GM23338 (cell line): ENCODE measurements around the gene TRAF5.

Experiments used
- CREB1 ChIP-seq: fragments of 250-450 bp; sonication (Bioruptor Pico); IDR thresholded peaks from 2 replicates; pipeline ENCODE4 v1.5.0; 2020; ENCODE audit warnings: low read depth, mild to moderate bottlenecking, moderate library complexity
- CTCF ChIP-seq, 2 experiments: fragments of 200-600 bp in 1 of 2; sonication (generic) in 1 of 2; conservative IDR thresholded peaks; 2 replicates each; pipeline versions ENCODE4 v1.5.1 to v1.6.1; 2016 to 2017; ENCODE audit warnings: antibody characterized with exemption in 2 of 2, low read depth in 2 of 2, mild to moderate bottlenecking in 2 of 2, moderate library complexity in 1 of 2
- EZH2 ChIP-seq: fragments of 200-600 bp; sonication (generic); IDR thresholded peaks from one replicate; pipeline ENCODE4 v1.8.0; 2017; ENCODE audit warnings: antibody characterized with exemption, mild to moderate bottlenecking, low read depth; ENCODE audit not compliant: unreplicated experiment
- EZH2phosphoT487 ChIP-seq: fragments of 200-600 bp; sonication (generic); IDR thresholded peaks from one replicate; pipeline ENCODE4 v1.8.1; 2018; ENCODE audit warnings: antibody characterized with exemption; ENCODE audit not compliant: unreplicated experiment
- JUNB ChIP-seq: IDR thresholded peaks from one replicate; pipeline ENCODE4 v1.6.1; 2016; ENCODE audit warnings: antibody characterized with exemption; ENCODE audit not compliant: unreplicated experiment
- POLR2AphosphoS5 ChIP-seq: IDR thresholded peaks from 2 replicates; pipeline ENCODE4 v1.6.1; 2016; ENCODE audit warnings: antibody characterized with exemption, low read depth
- REST ChIP-seq: IDR thresholded peaks from one replicate; pipeline ENCODE4 v1.6.1; 2018; ENCODE audit warnings: antibody characterized with exemption; ENCODE audit not compliant: unreplicated experiment
- ZNF114 ChIP-seq: fragments of 250-450 bp; sonication (Bioruptor Pico); IDR thresholded peaks from 2 replicates; pipeline ENCODE4 v1.5.0; 2020; ENCODE audit warnings: mild to moderate bottlenecking, moderate library complexity
- TF ChIP-seq, protein P1 (sequence below): fragments of 250-450 bp; sonication (Bioruptor Pico); IDR thresholded peaks from 2 replicates; pipeline ENCODE4 v1.5.0; 2020; ENCODE audit warnings: mild to moderate bottlenecking, moderate library complexity

DNA sequence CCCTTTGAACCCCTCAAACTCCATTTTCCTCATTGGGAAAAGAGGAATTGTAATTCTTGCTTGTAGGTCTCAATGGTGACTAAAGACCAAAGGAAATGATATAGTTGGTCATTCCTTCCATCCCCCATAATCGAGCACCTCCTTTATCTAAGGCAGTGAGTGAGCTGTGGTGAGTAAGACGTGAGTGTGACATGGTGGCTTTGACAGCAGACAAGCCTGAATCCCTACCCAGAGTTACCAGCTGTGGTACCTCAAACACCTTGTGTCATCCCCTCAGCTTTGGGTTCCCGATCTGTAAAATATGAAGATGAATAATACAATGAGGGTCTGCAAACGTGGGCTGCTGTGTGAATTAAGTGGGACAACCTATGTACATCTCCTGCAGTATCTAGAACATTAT is 8.4 kb downstream of the TRAF5 start:
- no peak for TF ChIP-seq CTCF (conservative IDR thresholded peaks at IDR 0.05; ENCODE audit: low read depth in 2 of 2)
- no peak for TF ChIP-seq POLR2AphosphoS5
- TF ChIP-seq ZNF114 (CRISPR knock-in tag): no peak
- no peak for TF ChIP-seq CREB1 (CRISPR knock-in tag)
- no peak for TF ChIP-seq EZH2
- no peak for TF ChIP-seq REST
- no peak for TF ChIP-seq EZH2phosphoT487
- no peak for TF ChIP-seq JUNB
- TF ChIP-seq, protein P1, sequence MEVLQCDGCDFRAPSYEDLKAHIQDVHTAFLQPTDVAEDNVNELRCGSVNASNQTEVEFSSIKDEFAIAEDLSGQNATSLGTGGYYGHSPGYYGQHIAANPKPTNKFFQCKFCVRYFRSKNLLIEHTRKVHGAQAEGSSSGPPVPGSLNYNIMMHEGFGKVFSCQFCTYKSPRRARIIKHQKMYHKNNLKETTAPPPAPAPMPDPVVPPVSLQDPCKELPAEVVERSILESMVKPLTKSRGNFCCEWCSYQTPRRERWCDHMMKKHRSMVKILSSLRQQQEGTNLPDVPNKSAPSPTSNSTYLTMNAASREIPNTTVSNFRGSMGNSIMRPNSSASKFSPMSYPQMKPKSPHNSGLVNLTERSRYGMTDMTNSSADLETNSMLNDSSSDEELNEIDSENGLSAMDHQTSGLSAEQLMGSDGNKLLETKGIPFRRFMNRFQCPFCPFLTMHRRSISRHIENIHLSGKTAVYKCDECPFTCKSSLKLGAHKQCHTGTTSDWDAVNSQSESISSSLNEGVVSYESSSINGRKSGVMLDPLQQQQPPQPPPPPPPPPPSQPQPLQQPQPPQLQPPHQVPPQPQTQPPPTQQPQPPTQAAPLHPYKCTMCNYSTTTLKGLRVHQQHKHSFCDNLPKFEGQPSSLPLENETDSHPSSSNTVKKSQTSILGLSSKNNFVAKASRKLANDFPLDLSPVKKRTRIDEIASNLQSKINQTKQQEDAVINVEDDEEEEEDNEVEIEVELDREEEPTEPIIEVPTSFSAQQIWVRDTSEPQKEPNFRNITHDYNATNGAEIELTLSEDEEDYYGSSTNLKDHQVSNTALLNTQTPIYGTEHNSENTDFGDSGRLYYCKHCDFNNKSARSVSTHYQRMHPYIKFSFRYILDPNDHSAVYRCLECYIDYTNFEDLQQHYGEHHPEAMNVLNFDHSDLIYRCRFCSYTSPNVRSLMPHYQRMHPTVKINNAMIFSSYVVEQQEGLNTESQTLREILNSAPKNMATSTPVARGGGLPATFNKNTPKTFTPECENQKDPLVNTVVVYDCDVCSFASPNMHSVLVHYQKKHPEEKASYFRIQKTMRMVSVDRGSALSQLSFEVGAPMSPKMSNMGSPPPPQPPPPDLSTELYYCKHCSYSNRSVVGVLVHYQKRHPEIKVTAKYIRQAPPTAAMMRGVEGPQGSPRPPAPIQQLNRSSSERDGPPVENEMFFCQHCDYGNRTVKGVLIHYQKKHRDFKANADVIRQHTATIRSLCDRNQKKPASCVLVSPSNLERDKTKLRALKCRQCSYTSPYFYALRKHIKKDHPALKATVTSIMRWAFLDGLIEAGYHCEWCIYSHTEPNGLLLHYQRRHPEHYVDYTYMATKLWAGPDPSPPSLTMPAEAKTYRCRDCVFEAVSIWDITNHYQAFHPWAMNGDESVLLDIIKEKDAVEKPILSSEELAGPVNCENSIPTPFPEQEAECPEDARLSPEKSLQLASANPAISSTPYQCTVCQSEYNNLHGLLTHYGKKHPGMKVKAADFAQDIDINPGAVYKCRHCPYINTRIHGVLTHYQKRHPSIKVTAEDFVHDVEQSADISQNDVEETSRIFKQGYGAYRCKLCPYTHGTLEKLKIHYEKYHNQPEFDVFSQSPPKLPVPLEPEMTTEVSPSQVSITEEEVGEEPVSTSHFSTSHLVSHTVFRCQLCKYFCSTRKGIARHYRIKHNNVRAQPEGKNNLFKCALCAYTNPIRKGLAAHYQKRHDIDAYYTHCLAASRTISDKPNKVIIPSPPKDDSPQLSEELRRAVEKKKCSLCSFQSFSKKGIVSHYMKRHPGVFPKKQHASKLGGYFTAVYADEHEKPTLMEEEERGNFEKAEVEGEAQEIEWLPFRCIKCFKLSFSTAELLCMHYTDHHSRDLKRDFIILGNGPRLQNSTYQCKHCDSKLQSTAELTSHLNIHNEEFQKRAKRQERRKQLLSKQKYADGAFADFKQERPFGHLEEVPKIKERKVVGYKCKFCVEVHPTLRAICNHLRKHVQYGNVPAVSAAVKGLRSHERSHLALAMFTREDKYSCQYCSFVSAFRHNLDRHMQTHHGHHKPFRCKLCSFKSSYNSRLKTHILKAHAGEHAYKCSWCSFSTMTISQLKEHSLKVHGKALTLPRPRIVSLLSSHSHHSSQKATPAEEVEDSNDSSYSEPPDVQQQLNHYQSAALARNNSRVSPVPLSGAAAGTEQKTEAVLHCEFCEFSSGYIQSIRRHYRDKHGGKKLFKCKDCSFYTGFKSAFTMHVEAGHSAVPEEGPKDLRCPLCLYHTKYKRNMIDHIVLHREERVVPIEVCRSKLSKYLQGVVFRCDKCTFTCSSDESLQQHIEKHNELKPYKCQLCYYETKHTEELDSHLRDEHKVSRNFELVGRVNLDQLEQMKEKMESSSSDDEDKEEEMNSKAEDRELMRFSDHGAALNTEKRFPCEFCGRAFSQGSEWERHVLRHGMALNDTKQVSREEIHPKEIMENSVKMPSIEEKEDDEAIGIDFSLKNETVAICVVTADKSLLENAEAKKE (CRISPR knock-in tag): no peak
